Ectodermal cell (in vitro differentiated cells): Measurements from ENCODE around the gene TOM1L2.

Source experiments
- H3K27ac ChIP-seq: 2 replicates; pipeline ENCODE4 v1.7.0; 2013; ENCODE audit warnings: mild to moderate bottlenecking, low read depth, low read length; ENCODE audit not compliant: insufficient read depth, poor library complexity, severe bottlenecking
- H3K27me3 ChIP-seq: 2 replicates; pipeline ENCODE4 v1.7.0; 2013; ENCODE audit warnings: mild to moderate bottlenecking, low read length; ENCODE audit not compliant: insufficient read depth, control insufficient read depth, poor library complexity, severe bottlenecking
- H3K36me3 ChIP-seq: one replicate; pipeline ENCODE4 v1.7.0; 2013; ENCODE audit warnings: low read length; ENCODE audit not compliant: control insufficient read depth, insufficient read depth
- H3K4me1 ChIP-seq: one replicate; pipeline ENCODE4 v1.7.0; 2013; ENCODE audit warnings: low read length; ENCODE audit not compliant: control insufficient read depth, insufficient read depth
- H3K4me3 ChIP-seq: 2 replicates; pipeline ENCODE4 v1.7.0; 2013; ENCODE audit warnings: low read depth, low read length, control low read depth; ENCODE audit not compliant: insufficient read depth
- H3K9me3 ChIP-seq: 2 replicates; pipeline ENCODE4 v1.7.0; 2013; ENCODE audit warnings: mild to moderate bottlenecking, low read length, moderate library complexity; ENCODE audit not compliant: control insufficient read depth
- WGBS, 2 experiments: methylation state at CpG; one replicate each; pipeline ENCODE4 v1.1.7; 2013; ENCODE audit warnings: missing lambda C conversion rate in 2 of 2; 5-methylcytosine and 5-hydroxymethylcytosine counted together

The TOM1L2 gene

DNA sequence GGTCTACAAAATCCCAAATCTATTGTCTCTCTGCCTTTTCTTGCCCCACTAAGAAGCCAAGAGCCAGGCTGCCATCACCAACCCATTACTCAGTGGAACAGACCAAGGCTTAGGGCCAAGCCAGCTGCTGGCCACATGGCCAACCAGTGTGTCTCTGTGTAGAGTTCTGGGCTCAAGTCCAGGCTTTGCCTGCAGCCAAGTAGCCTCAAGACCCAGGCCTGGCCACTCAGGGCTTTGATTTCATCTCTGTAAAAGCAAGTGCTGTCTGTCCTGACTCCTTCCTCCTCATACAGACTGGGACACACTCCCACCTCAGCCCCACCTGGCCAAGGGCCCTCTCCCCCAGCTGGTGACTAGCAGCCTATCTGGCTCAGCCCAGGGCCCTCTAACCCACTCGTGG, 150.0 kb downstream of the TOM1L2 start:
- Histone ChIP-seq H3K36me3 (peaks cover 2% of the 10 kb centered on the region), H3K4me3 (no peak overlapping the region), H3K4me1 (peaks cover 28% of the 10 kb centered on the region), H3K27me3 (no peaks in the 10 kb centered on the region), H3K27ac (no peak overlapping the region), H3K9me3 (no peaks in the 10 kb centered on the region)
- 85 to 91% methylated on average over 1 of the region's 1 CpG for WGBS, 2 experiments

GRCh38 chr17:17820463-17821158, 151.6 kb downstream of the TOM1L2 start:
- no peaks in the 10 kb centered on the region for H3K9me3 ChIP-seq
- no peak overlapping the region for H3K27ac ChIP-seq
- H3K4me3 ChIP-seq = no peak overlapping the region
- no peaks in the 10 kb centered on the region for H3K27me3 ChIP-seq
- peaks cover 4% of the 10 kb centered on the region for H3K36me3 ChIP-seq
- 94 to 95% methylated on average over 6 to 7 of the region's 7 CpGs for WGBS, 2 experiments
- H3K4me1 ChIP-seq = peaks cover 28% of the 10 kb centered on the region

GRCh38 chr17:17820046-17820445, 152.2 kb downstream of the TOM1L2 start:
- H3K27me3 ChIP-seq = no peaks in the 10 kb centered on the region
- H3K4me3 ChIP-seq = no peak overlapping the region
- H3K27ac ChIP-seq = no peak overlapping the region
- peaks cover 27% of the 10 kb centered on the region for H3K4me1 ChIP-seq
- WGBS, 2 experiments = 89 to 92% methylated on average over 10 of the region's 10 CpGs
- peaks cover 4% of the 10 kb centered on the region for H3K36me3 ChIP-seq
- H3K9me3 ChIP-seq = no peaks in the 10 kb centered on the region

DNA sequence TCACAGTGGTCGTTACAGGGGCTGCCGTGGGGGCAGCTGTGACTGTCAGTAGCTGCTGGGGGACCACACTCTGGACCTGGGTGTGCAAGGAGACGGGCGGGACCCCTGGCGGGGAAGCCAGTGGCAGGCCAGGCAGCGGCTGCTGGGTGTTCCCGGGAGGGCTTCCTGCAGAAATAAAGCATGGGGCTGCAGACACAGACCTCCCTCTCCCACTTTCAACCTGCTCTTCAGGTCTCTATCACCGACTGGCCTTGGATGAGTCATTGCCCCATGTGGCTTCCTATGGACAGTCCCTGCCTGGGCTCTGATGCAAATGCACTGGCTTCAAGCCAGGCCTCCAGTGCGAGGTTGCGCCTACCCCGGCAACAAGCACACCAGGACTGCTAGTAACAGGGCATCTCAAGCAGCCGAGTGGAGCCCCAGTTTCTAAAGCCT, 152.6 kb downstream of the TOM1L2 start:
- 83 to 89% methylated on average over 12 of the region's 12 CpGs for WGBS, 2 experiments

GRCh38 chr17:17819111-17819510, 153.1 kb downstream of the TOM1L2 start:
- Histone ChIP-seq H3K36me3 (peaks cover 7% of the 10 kb centered on the region), H3K4me1 (peaks cover 18% of the 10 kb centered on the region), H3K9me3 (no peaks in the 10 kb centered on the region), H3K4me3 (no peak overlapping the region), H3K27ac (no peak overlapping the region), H3K27me3 (no peaks in the 10 kb centered on the region)
- WGBS, 2 experiments = 94 to 96% methylated on average over 12 of the region's 12 CpGs

More for the DNA sequence above, 152.6 kb downstream of the TOM1L2 start:
- no peaks in the 10 kb centered on the region for H3K27me3 ChIP-seq
- H3K4me1 ChIP-seq = peaks cover 23% of the 10 kb centered on the region
- no peaks in the 10 kb centered on the region for H3K9me3 ChIP-seq
- no peak overlapping the region for H3K27ac ChIP-seq
- H3K36me3 ChIP-seq = peaks cover 4% of the 10 kb centered on the region
- H3K4me3 ChIP-seq = no peak overlapping the region

DNA sequence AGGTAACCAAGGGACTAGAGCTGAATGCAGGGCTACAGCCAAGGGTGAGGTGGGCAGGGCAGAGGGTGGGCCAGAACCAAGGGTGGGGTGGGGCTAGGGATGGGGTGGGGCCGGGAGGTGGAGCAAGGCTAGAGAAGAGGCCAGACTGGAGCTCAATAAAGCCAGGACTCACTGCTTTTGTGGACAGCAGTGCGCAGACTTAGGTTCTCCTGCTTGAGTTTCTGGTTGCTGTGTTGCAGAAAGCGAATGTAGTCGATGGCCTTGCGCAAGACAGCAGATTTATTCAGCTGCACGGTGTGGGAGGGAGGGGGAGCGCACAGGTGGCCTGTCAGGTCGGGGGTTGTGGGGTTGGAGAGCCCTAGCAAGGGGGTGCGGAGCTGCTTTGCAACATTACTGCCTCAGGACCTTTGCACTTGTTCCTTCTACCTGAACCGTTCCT, 154.1 kb downstream of the TOM1L2 start:
- 82 to 87% methylated on average over 10 of the region's 10 CpGs for WGBS, 2 experiments
- Histone ChIP-seq H3K36me3 (peaks cover 7% of the 10 kb centered on the region), H3K27ac (no peak overlapping the region), H3K4me1 (peaks cover 12% of the 10 kb centered on the region), H3K4me3 (no peak overlapping the region), H3K9me3 (no peaks in the 10 kb centered on the region), H3K27me3 (no peaks in the 10 kb centered on the region)

DNA sequence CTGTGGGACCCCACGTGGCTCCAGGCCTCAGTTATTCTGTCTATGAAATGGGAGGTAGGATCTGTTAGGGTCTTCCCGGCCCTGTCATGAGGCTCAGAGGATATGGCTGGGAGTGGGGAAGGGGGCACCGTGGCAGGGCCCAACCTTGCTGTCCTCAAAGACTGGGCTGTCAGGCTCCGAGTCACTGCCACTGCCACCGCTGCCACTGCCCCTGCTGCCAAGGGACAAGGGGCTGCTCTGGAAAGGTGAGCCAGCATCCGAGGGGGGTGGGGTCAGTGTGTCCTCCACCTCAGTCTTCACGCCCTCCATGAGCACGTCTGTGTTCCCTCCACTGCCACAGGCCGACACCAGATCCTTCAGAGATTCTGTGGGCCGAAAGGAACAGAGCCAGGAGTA, 154.7 kb downstream of the TOM1L2 start:
- 95% methylated on average over 10 of the region's 10 CpGs for WGBS, 2 experiments
- Histone ChIP-seq H3K36me3 (peaks cover 7% of the 10 kb centered on the region), H3K27me3 (no peaks in the 10 kb centered on the region), H3K4me3 (no peak overlapping the region), H3K9me3 (no peaks in the 10 kb centered on the region), H3K27ac (no peak overlapping the region), H3K4me1 (peaks cover 7% of the 10 kb centered on the region)

DNA sequence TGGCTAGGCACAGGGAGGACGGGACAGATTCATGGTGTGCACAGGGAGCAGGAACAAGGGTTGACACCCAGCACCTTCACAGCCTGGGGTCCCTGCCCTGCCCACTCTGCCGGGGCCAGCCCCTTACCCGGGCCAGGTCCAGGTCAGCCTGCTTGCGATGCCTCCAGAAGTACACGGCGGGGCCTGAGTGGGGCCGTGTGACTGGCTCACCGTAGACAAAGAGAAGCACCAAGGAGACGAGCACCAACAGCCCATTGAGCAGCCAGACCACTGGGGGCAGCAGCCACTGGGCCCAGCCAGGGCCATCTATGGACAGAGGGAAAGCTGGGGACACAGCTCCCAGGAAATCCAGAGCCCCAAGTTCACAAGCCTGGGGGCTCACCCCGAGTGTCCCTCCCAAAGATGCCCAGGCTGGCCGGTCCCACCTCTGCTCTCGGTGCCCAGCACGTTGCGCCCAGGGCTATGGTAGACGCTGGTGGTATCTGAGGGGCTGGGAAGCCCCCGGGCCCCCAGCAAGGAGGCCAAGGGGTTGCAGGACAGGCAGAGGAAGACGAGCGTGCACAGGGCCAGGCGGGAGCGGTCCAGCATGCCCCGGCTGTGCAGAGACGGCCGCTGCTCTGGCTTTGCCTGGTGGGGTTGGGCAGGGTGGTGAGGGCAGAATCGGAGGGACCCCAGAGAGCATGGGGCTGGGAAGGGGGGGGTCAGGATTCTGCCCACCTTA, 155.2 kb downstream of the TOM1L2 start:
- H3K27ac ChIP-seq = no peak overlapping the region
- peaks cover 7% of the 10 kb centered on the region for H3K36me3 ChIP-seq
- no peaks in the 10 kb centered on the region for H3K27me3 ChIP-seq
- H3K4me1 ChIP-seq = peaks cover 6% of the 10 kb centered on the region
- H3K9me3 ChIP-seq = no peaks in the 10 kb centered on the region
- H3K4me3 ChIP-seq = no peak overlapping the region
- 92 to 94% methylated on average over 24 of the region's 24 CpGs for WGBS, 2 experiments

DNA sequence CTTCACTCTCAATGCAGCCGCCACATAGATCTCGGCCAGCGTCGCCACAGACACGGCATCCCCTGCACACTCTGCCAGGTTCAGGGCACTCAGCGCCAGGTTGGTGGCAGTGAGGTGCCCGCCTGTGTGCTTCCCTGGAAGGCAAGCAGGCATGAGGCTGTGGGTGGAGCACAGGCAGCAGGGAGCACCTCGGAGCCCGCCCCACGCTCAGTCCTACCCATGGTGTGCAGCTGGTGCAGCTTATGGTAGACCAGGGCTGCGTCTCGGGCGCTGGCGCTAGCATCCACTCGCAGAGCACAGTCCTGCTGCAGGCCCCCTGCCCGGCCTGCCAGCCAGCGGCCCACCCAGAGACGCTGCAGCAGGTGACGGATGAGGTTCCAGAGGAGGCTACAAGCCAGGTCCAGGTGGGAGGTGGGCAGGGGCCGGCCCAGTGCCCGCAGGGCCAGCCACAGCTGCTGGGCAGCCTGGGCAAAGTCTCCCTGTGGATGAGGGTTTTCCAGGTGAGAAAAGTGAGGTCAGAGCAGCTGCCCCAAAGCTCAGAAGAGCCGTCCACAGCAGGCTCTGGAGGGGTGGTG, 155.9 kb downstream of the TOM1L2 start:
- Histone ChIP-seq H3K27ac (no peak overlapping the region), H3K4me3 (no peak overlapping the region), H3K36me3 (peaks cover 7% of the 10 kb centered on the region), H3K9me3 (no peaks in the 10 kb centered on the region), H3K27me3 (no peaks in the 10 kb centered on the region), H3K4me1 (peaks cover 10% of the 10 kb centered on the region)
- WGBS, 2 experiments = 97% methylated on average over 22 of the region's 22 CpGs

GRCh38 chr17:17815436-17816200, 156.6 kb downstream of the TOM1L2 start:
- no peaks in the 10 kb centered on the region for H3K9me3 ChIP-seq
- 95 to 96% methylated on average over 17 of the region's 17 CpGs for WGBS, 2 experiments
- peaks cover 5% of the 10 kb centered on the region for H3K27me3 ChIP-seq
- H3K27ac ChIP-seq = no peak overlapping the region
- peaks cover 7% of the 10 kb centered on the region for H3K36me3 ChIP-seq
- no peak overlapping the region for H3K4me3 ChIP-seq
- peaks cover 11% of the 10 kb centered on the region for H3K4me1 ChIP-seq
